GM12878 (cell line): Measurements from ENCODE around the gene CMAS. TPM values are rescaled to one million over a fixed set of nuclear protein-coding genes. Genes with fewer than 3 reads are reported as not detected.

Experiments used
- ATF7 ChIP-seq: fragments of 450-650 bp; IDR thresholded peaks from 2 replicates; pipeline ENCODE4 v1.6.1; 2016; ENCODE audit warnings: low read depth, mild to moderate bottlenecking
- BRCA1 ChIP-seq: IDR thresholded peaks from 2 replicates; pipeline ENCODE4 v1.6.1; 2011; ENCODE audit warnings: low read depth, low read length, improper control_type of control experiment
- FOS ChIP-seq: IDR thresholded peaks from 3 replicates; pipeline ENCODE4 v1.6.1; 2011; ENCODE audit warnings: borderline replicate concordance; ENCODE audit not compliant: insufficient read length; ENCODE audit errors: extremely low read depth
- IKZF2 ChIP-seq, 2 experiments: fragments of 450-650 bp; IDR thresholded peaks; 2 replicates each; pipeline ENCODE4 v1.6.1; 2017; ENCODE audit warnings: mild to moderate bottlenecking in 2 of 2, moderate library complexity in 2 of 2
- IRF4 ChIP-seq: IDR thresholded peaks from 2 replicates; pipeline ENCODE4 v1.6.1; 2011; ENCODE audit warnings: low read depth, low read length
- MEF2B ChIP-seq: fragments of 450-650 bp; IDR thresholded peaks from 2 replicates; pipeline ENCODE4 v1.6.1; 2018; ENCODE audit warnings: mild to moderate bottlenecking, moderate library complexity; ENCODE audit not compliant: partially characterized antibody, poor library complexity, severe bottlenecking
- POU2F2 ChIP-seq: IDR thresholded peaks from 3 replicates; pipeline ENCODE4 v1.6.1; 2011; ENCODE audit warnings: low read depth, mild to moderate bottlenecking, low read length, borderline replicate concordance
- RAD21 ChIP-seq: IDR thresholded peaks from 2 replicates; pipeline ENCODE4 v1.6.1; 2011; ENCODE audit warnings: mild to moderate bottlenecking, low read depth, low read length, moderate library complexity; ENCODE audit not compliant: insufficient read depth
- SMARCA5 ChIP-seq: fragments of 450-650 bp; IDR thresholded peaks from 2 replicates; pipeline ENCODE4 v1.6.1; 2017; ENCODE audit warnings: mild to moderate bottlenecking
- ZNF622 ChIP-seq: fragments of 450-650 bp; IDR thresholded peaks from 2 replicates; pipeline ENCODE4 v1.6.1; 2017; ENCODE audit warnings: mild to moderate bottlenecking, inconsistent platforms
- polyA plus RNA-seq, 11 experiments: library from polyadenylated mRNA; depleted of rRNA in 4 of 11; unstranded in 6 of 11; stranded (reverse) in 5 of 11; fragments of >200 nt; fragmentation: Nextera tagmentation in 4 of 11; fragmentation: Illumina TruSeq in 1 of 11; extraction: Ambion mirVana in 4 of 11; extraction: Trizol in 1 of 11; gene quantifications; 1 replicate in 1 of 11; 2 replicates in 10 of 11; pipeline versions ENCODE4 v1.2.1 to v1.2.3, GENCODE V29; 2011 to 2016; ENCODE audit warnings: inconsistent platforms in 2 of 11, missing spikeins in 2 of 11, low read depth in 1 of 11
- total RNA-seq, 4 experiments: library from RNA; depleted of rRNA in 3 of 4; stranded (reverse); fragments of >200 nt in 3 of 4; fragmentation: Illumina TruSeq in 1 of 4; extraction: Trizol in 1 of 4; gene quantifications; 2 replicates each; pipeline versions ENCODE4 v1.2.1 to v1.2.3, GENCODE V29; 2013 to 2021
- TF ChIP-seq, protein P1 (sequence below): fragments of 450-650 bp; formaldehyde crosslinking; IDR thresholded peaks from 2 replicates; pipeline ENCODE4 v1.4.0; 2022; ENCODE audit warnings: mild to moderate bottlenecking, moderate library complexity

The CMAS gene
- total and polyA plus RNA-seq, 10 of the 15 experiments (the other 5 are each of a cell fraction or from before 2014, with no cell fraction given) = 12.9 to 73.2 (median 30.8) TPM

DNA sequence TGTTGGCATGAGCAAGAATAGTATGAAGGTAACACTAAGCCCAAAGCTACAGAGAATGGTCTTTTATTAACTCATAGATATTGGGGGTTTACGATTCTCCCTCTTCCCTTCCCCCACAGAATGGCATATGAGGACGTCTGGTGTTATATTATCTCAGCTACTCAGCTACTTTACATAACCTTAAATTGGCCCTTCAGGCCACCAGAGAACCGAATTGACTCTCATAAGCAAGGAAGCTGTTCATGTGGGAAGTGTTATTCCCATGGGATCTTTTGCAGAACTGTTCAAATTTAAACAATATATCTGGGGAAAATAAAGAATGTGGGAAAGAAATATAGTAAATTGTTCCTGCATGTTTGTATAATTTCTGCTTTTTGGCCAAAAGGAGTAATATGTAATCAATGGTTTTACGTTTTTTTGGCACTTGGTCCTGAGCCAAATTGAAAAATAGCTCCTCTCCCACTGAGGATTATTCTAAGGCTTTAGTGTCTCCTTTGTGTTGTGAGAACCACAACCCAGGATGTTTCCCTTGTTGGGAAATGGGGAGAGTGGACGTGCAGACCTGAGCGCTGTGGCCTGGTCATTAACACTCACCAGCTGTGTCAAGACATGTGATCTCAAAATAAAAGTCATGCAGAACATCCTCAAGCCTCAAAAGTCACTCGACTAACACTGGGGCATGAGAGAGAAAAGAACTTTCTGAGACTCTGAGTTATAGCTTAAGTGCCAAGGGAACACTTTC is 31.8 kb upstream of the CMAS start (continued):
- TF ChIP-seq, protein P1, sequence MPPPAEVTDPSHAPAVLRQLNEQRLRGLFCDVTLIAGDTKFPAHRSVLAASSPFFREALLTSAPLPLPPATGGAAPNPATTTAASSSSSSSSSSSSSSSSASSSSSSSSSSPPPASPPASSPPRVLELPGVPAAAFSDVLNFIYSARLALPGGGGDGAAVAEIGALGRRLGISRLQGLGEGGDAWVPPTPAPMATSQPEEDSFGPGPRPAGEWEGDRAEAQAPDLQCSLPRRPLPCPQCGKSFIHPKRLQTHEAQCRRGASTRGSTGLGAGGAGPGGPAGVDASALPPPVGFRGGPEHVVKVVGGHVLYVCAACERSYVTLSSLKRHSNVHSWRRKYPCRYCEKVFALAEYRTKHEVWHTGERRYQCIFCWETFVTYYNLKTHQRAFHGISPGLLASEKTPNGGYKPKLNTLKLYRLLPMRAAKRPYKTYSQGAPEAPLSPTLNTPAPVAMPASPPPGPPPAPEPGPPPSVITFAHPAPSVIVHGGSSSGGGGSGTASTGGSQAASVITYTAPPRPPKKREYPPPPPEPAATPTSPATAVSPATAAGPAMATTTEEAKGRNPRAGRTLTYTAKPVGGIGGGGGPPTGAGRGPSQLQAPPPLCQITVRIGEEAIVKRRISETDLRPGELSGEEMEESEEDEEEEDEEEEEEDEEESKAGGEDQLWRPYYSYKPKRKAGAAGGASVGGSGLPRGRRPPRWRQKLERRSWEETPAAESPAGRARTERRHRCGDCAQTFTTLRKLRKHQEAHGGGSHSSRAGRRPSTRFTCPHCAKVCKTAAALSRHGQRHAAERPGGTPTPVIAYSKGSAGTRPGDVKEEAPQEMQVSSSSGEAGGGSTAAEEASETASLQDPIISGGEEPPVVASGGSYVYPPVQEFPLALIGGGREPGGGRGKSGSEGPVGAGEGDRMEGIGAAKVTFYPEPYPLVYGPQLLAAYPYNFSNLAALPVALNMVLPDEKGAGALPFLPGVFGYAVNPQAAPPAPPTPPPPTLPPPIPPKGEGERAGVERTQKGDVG = no peak
- no peak for TF ChIP-seq ZNF622
- TF ChIP-seq ATF7 = no peak
- no peak for TF ChIP-seq IKZF2 (IDR thresholded peaks at IDR 0.05)
- TF ChIP-seq IRF4 = no peak
- TF ChIP-seq FOS = no peak
- no peak for TF ChIP-seq BRCA1
- no peak for TF ChIP-seq MEF2B
- TF ChIP-seq SMARCA5 = no peak
- no peak for TF ChIP-seq POU2F2
- TF ChIP-seq RAD21 = no peak
